Vagina (tissue), 2 donors: ENCODE data around the gene STK38L. TPM values are rescaled to one million over a fixed set of nuclear protein-coding genes. Genes with fewer than 3 reads are reported as not detected.

Source experiments
- DNase-seq, 2 donors: peaks; one replicate each; pipeline ENCODE4 v3.0.0-alpha.2; 2017; ENCODE audit errors: extremely low spot score in 2 of 2
- H3K27ac ChIP-seq: fragments of 200-600 bp; sonication (generic); one replicate; pipeline ENCODE4 v1.5.1; 2019
- H3K27me3 ChIP-seq: fragments of 200-600 bp; sonication (generic); one replicate; pipeline ENCODE4 v1.5.1; 2019
- H3K36me3 ChIP-seq, 2 donors: fragments of 200-600 bp; sonication (generic); one replicate each; pipeline ENCODE4 v1.5.1; 2017 to 2019
- H3K4me1 ChIP-seq: fragments of 200-600 bp; sonication (generic); one replicate; pipeline ENCODE4 v1.5.1; 2019
- H3K4me3 ChIP-seq, 2 donors: fragments of 200-600 bp; sonication (generic); 1 replicate in 1 of 2; 2 replicates in 1 of 2; pipeline ENCODE4 v1.5.1; 2016 to 2019
- H3K9me3 ChIP-seq: fragments of 200-600 bp; sonication (generic); one replicate; pipeline ENCODE4 v1.5.1; 2019
- POLR2A ChIP-seq, 2 donors: fragments of 450-650 bp; IDR thresholded peaks; one replicate each; pipeline ENCODE4 v1.6.1; 2017; ENCODE audit warnings: antibody characterized with exemption in 2 of 2, mild to moderate bottlenecking in 2 of 2, moderate library complexity in 2 of 2
- POLR2AphosphoS5 ChIP-seq, 2 donors: sonication (generic); formaldehyde crosslinking; IDR thresholded peaks; one replicate each; pipeline ENCODE4 v1.9.0; 2017; ENCODE audit warnings: antibody characterized with exemption in 2 of 2, mild to moderate bottlenecking in 2 of 2, low read depth in 1 of 2; ENCODE audit not compliant: insufficient read depth in 1 of 2
- intact Hi-C: fragments of 100-400 bp; cut with DNase I; formaldehyde crosslinking; loops from one replicate; pipeline ENCODE4 v1.15.1; 2023
- total RNA-seq: library from RNA; depleted of rRNA; stranded (reverse); fragments of >200 nt; gene quantifications from one replicate; pipeline ENCODE4 v1.2.3, GENCODE V29; 2016
- TF ChIP-seq, protein P1 (sequence below), 3 experiments: fragments of 450-650 bp in 2 of 3; fragments of 200-600 bp in 1 of 3; sonication (generic) in 1 of 3; IDR thresholded peaks; one replicate each; pipeline ENCODE4 v1.5.1; 2017 to 2019; ENCODE audit warnings: antibody characterized with exemption in 3 of 3, mild to moderate bottlenecking in 2 of 3, moderate library complexity in 2 of 3

Gene STK38L
- total RNA-seq, 1 donor from 2014 or later = 52.8 TPM

DNA sequence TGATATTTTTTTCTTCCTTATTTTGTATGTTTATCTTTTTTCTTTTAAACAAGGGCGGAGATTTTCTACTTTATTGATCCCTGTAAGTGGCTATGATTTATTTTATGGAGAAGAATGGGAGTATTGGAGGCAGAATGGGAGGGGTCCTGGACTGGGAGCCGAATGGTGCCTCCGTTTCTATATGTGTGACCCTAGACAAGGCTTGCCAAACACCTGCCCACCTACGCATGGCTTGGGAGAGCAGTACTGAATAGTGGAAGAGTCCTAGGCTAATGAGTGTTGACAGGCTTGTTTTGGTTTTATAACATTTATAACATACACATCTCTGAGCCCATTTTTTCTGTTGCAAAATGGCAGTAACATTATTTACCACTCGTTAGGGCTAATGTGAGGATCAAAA lies 29.0 kb downstream of the STK38L start:
- Histone ChIP-seq H3K27me3 (no peaks in the 10 kb centered on the region), H3K36me3 (no peaks in the 10 kb centered on the region), H3K9me3 (no peaks in the 10 kb centered on the region), H3K27ac (peak overlapping the region; percentile 14), H3K4me3 (no peak overlapping the region), H3K4me1 (peaks cover 53% of the 10 kb centered on the region)
- no peak for DNase-seq
- TF ChIP-seq, protein P1, sequence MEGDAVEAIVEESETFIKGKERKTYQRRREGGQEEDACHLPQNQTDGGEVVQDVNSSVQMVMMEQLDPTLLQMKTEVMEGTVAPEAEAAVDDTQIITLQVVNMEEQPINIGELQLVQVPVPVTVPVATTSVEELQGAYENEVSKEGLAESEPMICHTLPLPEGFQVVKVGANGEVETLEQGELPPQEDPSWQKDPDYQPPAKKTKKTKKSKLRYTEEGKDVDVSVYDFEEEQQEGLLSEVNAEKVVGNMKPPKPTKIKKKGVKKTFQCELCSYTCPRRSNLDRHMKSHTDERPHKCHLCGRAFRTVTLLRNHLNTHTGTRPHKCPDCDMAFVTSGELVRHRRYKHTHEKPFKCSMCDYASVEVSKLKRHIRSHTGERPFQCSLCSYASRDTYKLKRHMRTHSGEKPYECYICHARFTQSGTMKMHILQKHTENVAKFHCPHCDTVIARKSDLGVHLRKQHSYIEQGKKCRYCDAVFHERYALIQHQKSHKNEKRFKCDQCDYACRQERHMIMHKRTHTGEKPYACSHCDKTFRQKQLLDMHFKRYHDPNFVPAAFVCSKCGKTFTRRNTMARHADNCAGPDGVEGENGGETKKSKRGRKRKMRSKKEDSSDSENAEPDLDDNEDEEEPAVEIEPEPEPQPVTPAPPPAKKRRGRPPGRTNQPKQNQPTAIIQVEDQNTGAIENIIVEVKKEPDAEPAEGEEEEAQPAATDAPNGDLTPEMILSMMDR (IDR thresholded peaks at IDR 0.05) = no peak
- TF ChIP-seq POLR2A (IDR thresholded peaks at IDR 0.05) = no peak
- TF ChIP-seq POLR2AphosphoS5 (IDR thresholded peaks at IDR 0.05; ENCODE audit: insufficient read depth in 1 of 2, low read depth in 1 of 2) = no peak
- intact Hi-C loops = no loop called here

GRCh38 chr12:27274706-27275105 lies 30.6 kb downstream of the STK38L start:
- Histone ChIP-seq H3K27me3 (no peaks in the 10 kb centered on the region), H3K4me3 (no peak overlapping the region), H3K27ac (no peak overlapping the region), H3K36me3 (no peaks in the 10 kb centered on the region), H3K9me3 (no peaks in the 10 kb centered on the region), H3K4me1 (peaks cover 69% of the 10 kb centered on the region)
- TF ChIP-seq POLR2AphosphoS5 (IDR thresholded peaks at IDR 0.05; ENCODE audit: insufficient read depth in 1 of 2, low read depth in 1 of 2) (no peak), POLR2A (IDR thresholded peaks at IDR 0.05) (no peak)
- TF ChIP-seq, protein P1 (IDR thresholded peaks at IDR 0.05) = no peak
- intact Hi-C loops = no loop called here
- no peak for DNase-seq

DNA sequence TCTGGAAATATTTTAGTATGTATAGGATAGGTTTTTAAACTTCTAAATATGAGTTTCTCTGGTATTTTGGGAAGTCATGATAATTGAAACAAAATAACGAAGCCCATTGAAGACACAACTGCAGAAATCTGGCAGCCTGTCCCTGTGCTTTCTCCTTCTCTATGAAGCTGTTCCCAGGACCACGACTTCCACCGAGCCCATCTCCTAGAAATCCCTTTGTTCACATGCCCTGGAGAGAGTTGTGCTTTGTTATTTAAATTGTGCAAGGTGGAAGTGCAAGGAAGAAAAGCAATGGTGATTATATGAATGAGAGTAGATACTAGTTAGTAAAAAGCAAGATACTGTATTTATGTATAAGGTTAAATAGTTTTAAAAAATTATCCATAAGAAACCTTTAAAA lies 32.2 kb downstream of the STK38L start:
- Histone ChIP-seq H3K4me3 (no peak overlapping the region), H3K4me1 (peaks cover 78% of the 10 kb centered on the region), H3K36me3 (no peaks in the 10 kb centered on the region), H3K9me3 (no peaks in the 10 kb centered on the region), H3K27me3 (no peaks in the 10 kb centered on the region), H3K27ac (peak overlapping the region; percentile 17)
- DNase-seq = no peak
- TF ChIP-seq POLR2A (IDR thresholded peaks at IDR 0.05) (no peak), POLR2AphosphoS5 (IDR thresholded peaks at IDR 0.05; ENCODE audit: insufficient read depth in 1 of 2, low read depth in 1 of 2) (no peak)
- TF ChIP-seq, protein P1 (IDR thresholded peaks at IDR 0.05) = no peak
- intact Hi-C loops = no loop called here

- intact Hi-C loops = no loop called here
- no peak for DNase-seq
- peak overlapping the region; percentile 81 for H3K27ac ChIP-seq
- no peaks in the 10 kb centered on the region for H3K27me3 ChIP-seq
- no peaks in the 10 kb centered on the region for H3K36me3 ChIP-seq
- no peak overlapping the region for H3K4me3 ChIP-seq
- TF ChIP-seq, protein P1 (IDR thresholded peaks at IDR 0.05) = no peak
- TF ChIP-seq POLR2AphosphoS5 (IDR thresholded peaks at IDR 0.05; ENCODE audit: insufficient read depth in 1 of 2, low read depth in 1 of 2) = peak in 1 of 2 donors; percentile 78
- no peaks in the 10 kb centered on the region for H3K9me3 ChIP-seq
- H3K4me1 ChIP-seq = peaks cover 77% of the 10 kb centered on the region
Observed at GRCh38 chr12:27277846-27278260, 33.8 kb downstream of the STK38L start.

DNA sequence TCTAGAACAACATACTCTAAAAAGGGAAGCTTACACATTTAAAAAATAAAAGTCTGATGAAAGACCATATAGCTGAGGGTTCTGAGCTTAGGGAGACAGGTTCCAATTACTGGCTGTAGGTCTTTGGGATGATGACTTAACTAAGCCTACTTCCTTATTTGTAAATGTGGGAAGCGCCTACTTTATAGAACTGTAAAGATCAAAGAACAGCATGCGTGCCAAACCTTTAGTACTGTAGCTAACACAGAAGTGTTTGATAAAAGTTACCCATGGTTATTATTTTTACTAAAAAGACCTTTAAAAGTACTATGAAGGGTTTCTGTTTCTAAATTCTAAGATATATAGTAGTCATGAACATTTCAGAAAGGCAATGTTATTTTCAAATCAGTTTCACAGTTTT lies 35.7 kb downstream of the STK38L start:
- H3K9me3 ChIP-seq = no peaks in the 10 kb centered on the region
- no peak overlapping the region for H3K4me3 ChIP-seq
- TF ChIP-seq, protein P1 (IDR thresholded peaks at IDR 0.05) = no peak
- no peak for TF ChIP-seq POLR2A (IDR thresholded peaks at IDR 0.05)
- TF ChIP-seq POLR2AphosphoS5 (IDR thresholded peaks at IDR 0.05; ENCODE audit: insufficient read depth in 1 of 2, low read depth in 1 of 2) = no peak
- H3K27ac ChIP-seq = peak overlapping the region; percentile 41
- intact Hi-C loops = no loop called here
- DNase-seq = no peak
- no peaks in the 10 kb centered on the region for H3K36me3 ChIP-seq
- no peaks in the 10 kb centered on the region for H3K27me3 ChIP-seq
- H3K4me1 ChIP-seq = peaks cover 72% of the 10 kb centered on the region
